Mesenchymal stem cell (in vitro differentiated cells and primary cell): Measurements from ENCODE around the gene PGLYRP2.

Source experiments
- DNase-seq: peaks from one replicate; pipeline ENCODE4 v3.0.0-alpha.2; 2013
- H2AFZ ChIP-seq: one replicate; pipeline ENCODE4 v1.6.1; 2013; ENCODE audit warnings: low read depth, mild to moderate bottlenecking, control low read depth, inconsistent platforms, low read length, moderate library complexity
- H2AK5ac ChIP-seq: 2 replicates; pipeline ENCODE4 v1.6.1; 2013; ENCODE audit warnings: low read length, moderate library complexity, mild to moderate bottlenecking, inconsistent platforms; ENCODE audit not compliant: severe bottlenecking
- H2BK120ac ChIP-seq: one replicate; pipeline ENCODE4 v1.6.1; 2013; ENCODE audit warnings: low read depth, mild to moderate bottlenecking, inconsistent platforms, low read length, moderate library complexity
- H2BK12ac ChIP-seq, 2 experiments: one replicate each; pipeline ENCODE4 v1.6.1; 2013; ENCODE audit warnings: inconsistent platforms in 2 of 2, low read length in 2 of 2, mild to moderate bottlenecking in 2 of 2, moderate library complexity in 2 of 2, control low read depth in 1 of 2
- H2BK15ac ChIP-seq: one replicate; pipeline ENCODE4 v1.6.1; 2013; ENCODE audit warnings: mild to moderate bottlenecking, low read depth, inconsistent platforms; ENCODE audit not compliant: poor library complexity, severe bottlenecking
- H2BK5ac ChIP-seq: 2 replicates; pipeline ENCODE4 v1.6.1; 2013; ENCODE audit warnings: low read depth, mild to moderate bottlenecking, low read length, control low read depth, inconsistent platforms; ENCODE audit not compliant: poor library complexity, severe bottlenecking
- H3K14ac ChIP-seq, 2 experiments: one replicate each; pipeline ENCODE4 v1.6.1; 2013; ENCODE audit warnings: inconsistent platforms in 2 of 2, low read length in 2 of 2, control low read depth in 1 of 2, mild to moderate bottlenecking in 1 of 2, moderate library complexity in 1 of 2
- H3K18ac ChIP-seq, 2 experiments: one replicate each; pipeline ENCODE4 v1.6.1; 2013; ENCODE audit warnings: inconsistent platforms in 2 of 2, low read length in 2 of 2, control low read depth in 1 of 2, low read depth in 1 of 2, mild to moderate bottlenecking in 1 of 2
- H3K23ac ChIP-seq, 2 experiments: one replicate each; pipeline ENCODE4 v1.6.1; 2013; ENCODE audit warnings: inconsistent platforms in 2 of 2, low read length in 2 of 2, mild to moderate bottlenecking in 2 of 2, moderate library complexity in 2 of 2, control low read depth in 1 of 2
- H3K27ac ChIP-seq: 2 replicates; pipeline ENCODE4 v1.5.1; 2013; ENCODE audit warnings: mild to moderate bottlenecking, moderate library complexity, low read length, control low read depth, inconsistent platforms; ENCODE audit not compliant: poor library complexity, severe bottlenecking
- H3K27me3 ChIP-seq, 2 experiments: 2 replicates each; pipeline versions ENCODE4 v1.6.1 to v1.7.0; 2013; ENCODE audit warnings: low read length in 2 of 2, mild to moderate bottlenecking in 2 of 2, moderate library complexity in 2 of 2, control low read depth in 1 of 2, inconsistent platforms in 1 of 2; ENCODE audit not compliant: control insufficient read depth in 1 of 2, insufficient read depth in 1 of 2
- H3K36me3 ChIP-seq, 2 experiments: 2 replicates each; pipeline versions ENCODE4 v1.6.1 to v1.7.0; 2013; ENCODE audit warnings: low read length in 2 of 2, control low read depth in 1 of 2, inconsistent platforms in 1 of 2, low read depth in 1 of 2, mild to moderate bottlenecking in 1 of 2; ENCODE audit not compliant: insufficient read depth in 2 of 2, control insufficient read depth in 1 of 2
- H3K4ac ChIP-seq, 2 experiments: one replicate each; pipeline ENCODE4 v1.6.1; 2013; ENCODE audit warnings: inconsistent platforms in 2 of 2, low read length in 2 of 2, mild to moderate bottlenecking in 2 of 2, moderate library complexity in 2 of 2, control low read depth in 1 of 2, low read depth in 1 of 2
- H3K4me1 ChIP-seq: 2 replicates; pipeline ENCODE4 v1.6.1; 2013; ENCODE audit warnings: low read depth, low read length, control low read depth; ENCODE audit not compliant: control insufficient read depth, insufficient read depth
- H3K4me2 ChIP-seq: 2 replicates; pipeline ENCODE4 v1.6.1; 2013; ENCODE audit warnings: low read length, mild to moderate bottlenecking, inconsistent platforms; ENCODE audit not compliant: poor library complexity, severe bottlenecking
- H3K4me3 ChIP-seq, 2 experiments: 2 replicates each; pipeline versions ENCODE4 v1.5.1 to v1.7.0; 2013; ENCODE audit warnings: low read length in 2 of 2, mild to moderate bottlenecking in 2 of 2, control low read depth in 1 of 2, low read depth in 1 of 2; ENCODE audit not compliant: insufficient read depth in 1 of 2
- H3K79me1 ChIP-seq: replicated peaks from 2 replicates; pipeline ENCODE4 v1.6.1; 2013; ENCODE audit warnings: mild to moderate bottlenecking, control low read depth, low read length, inconsistent platforms; ENCODE audit not compliant: poor library complexity, severe bottlenecking
- H3K9ac ChIP-seq: 2 replicates; pipeline ENCODE4 v1.7.0; 2013; ENCODE audit warnings: mild to moderate bottlenecking, low read length, moderate library complexity
- H3K9me3 ChIP-seq: 2 replicates; pipeline ENCODE4 v1.7.0; 2013; ENCODE audit warnings: mild to moderate bottlenecking, low read length; ENCODE audit not compliant: control insufficient read depth
- H4K8ac ChIP-seq: one replicate; pipeline ENCODE4 v1.6.1; 2013; ENCODE audit warnings: inconsistent platforms, mild to moderate bottlenecking, low read length, moderate library complexity
- H4K91ac ChIP-seq: one replicate; pipeline ENCODE4 v1.6.1; 2013; ENCODE audit warnings: mild to moderate bottlenecking, low read length, inconsistent platforms
- WGBS: methylation state at CpG from one replicate; pipeline ENCODE4 v1.1.7; 2013; ENCODE audit warnings: mixed read lengths; 5-methylcytosine and 5-hydroxymethylcytosine counted together

Gene PGLYRP2

DNA sequence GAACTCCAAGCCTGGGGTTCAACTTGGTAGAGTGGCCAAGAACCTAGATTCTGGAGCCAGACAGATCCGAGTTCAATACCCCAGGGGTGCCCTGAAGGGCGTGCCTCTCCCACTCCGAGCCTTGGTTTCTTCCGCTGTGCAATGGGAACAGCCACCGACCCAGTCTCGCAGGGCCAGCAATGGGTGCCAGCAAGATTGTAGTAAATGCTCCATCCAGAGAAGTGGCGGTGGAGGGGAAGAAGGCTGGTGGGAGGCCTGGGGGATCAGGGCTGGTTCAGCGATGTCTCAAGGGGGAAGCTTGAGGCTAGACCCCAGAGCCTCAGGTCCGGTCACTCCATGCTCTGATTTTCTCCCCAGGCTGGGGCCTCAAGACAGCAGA is 34.1 kb downstream of the PGLYRP2 start:
- no peak for DNase-seq
- no peak overlapping the region for H3K27ac ChIP-seq
- no peak overlapping the region for H3K23ac ChIP-seq
- no peak overlapping the region for H2BK15ac ChIP-seq
- no peak overlapping the region for H2AK5ac ChIP-seq
- peaks cover 2% of the 10 kb centered on the region for H3K79me1 ChIP-seq
- H3K4ac ChIP-seq = no peak overlapping the region
- H3K27me3 ChIP-seq = no peaks in the 10 kb centered on the region
- H3K4me1 ChIP-seq = peaks cover 9% of the 10 kb centered on the region
- H3K36me3 ChIP-seq = peaks cover 4 to 45% of the 10 kb centered on the region in 2 experiments
- H2BK12ac ChIP-seq = no peak overlapping the region
- WGBS = 90% methylated on average over 8 of the region's 9 CpGs
- no peak overlapping the region for H3K18ac ChIP-seq
- H4K91ac ChIP-seq = no peak overlapping the region
- no peak overlapping the region for H2BK120ac ChIP-seq
- H3K9me3 ChIP-seq = no peaks in the 10 kb centered on the region
- H3K14ac ChIP-seq = no peak overlapping the region
- H4K8ac ChIP-seq = no peak overlapping the region
- H2BK5ac ChIP-seq = no peak overlapping the region
- H3K4me3 ChIP-seq = no peak overlapping the region
- H3K4me2 ChIP-seq = no peak overlapping the region
- H3K9ac ChIP-seq = no peak overlapping the region
- no peak overlapping the region for H2AFZ ChIP-seq

DNA sequence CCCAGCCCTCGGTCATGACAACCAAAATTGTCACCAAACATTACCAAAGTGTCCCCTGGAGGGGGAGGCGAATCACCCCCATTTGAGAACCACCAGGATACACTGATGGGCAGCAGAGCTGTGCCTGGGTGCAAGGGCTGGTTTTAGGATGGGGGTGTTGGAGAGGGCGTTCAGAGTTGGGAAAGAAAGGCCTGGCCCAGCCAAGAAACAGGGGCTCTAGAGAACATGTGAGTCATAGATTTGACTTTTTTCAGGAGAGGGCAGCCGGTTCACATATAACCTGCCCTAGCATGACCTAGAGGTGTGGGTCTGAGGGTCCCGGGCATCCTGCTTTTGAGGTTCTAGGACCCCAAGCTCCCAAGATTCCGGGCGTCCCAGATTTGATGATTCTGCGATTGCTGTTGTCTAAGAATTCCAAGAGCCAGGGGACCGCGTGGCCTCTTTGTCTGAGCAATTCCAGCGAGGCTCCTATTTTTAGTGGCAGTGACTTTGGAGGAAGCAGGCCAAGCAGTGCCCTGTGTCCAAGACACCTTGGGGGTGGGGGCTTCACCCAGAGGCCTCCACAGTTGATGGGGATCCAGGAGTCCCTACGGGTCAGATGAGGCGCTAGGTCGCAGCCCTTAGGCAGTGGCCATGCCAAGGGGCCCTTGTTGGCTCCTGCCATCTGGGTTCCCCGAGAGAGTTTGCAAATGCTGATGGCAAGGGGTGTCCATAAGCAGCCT is 34.6 kb downstream of the PGLYRP2 start:
- peaks cover 6% of the 10 kb centered on the region for H3K4me1 ChIP-seq
- H4K8ac ChIP-seq = no peak overlapping the region
- H3K4ac ChIP-seq = no peak overlapping the region
- no peak overlapping the region for H2BK12ac ChIP-seq
- no peak overlapping the region for H2BK15ac ChIP-seq
- H2AFZ ChIP-seq = no peak overlapping the region
- no peak overlapping the region for H2AK5ac ChIP-seq
- no peaks in the 10 kb centered on the region for H3K9me3 ChIP-seq
- no peak overlapping the region for H3K14ac ChIP-seq
- 92% methylated on average over 14 of the region's 15 CpGs for WGBS
- no peaks in the 10 kb centered on the region for H3K27me3 ChIP-seq
- no peak overlapping the region for H3K9ac ChIP-seq
- H4K91ac ChIP-seq = no peak overlapping the region
- no peak overlapping the region for H3K4me2 ChIP-seq
- no peak for DNase-seq
- H2BK5ac ChIP-seq = no peak overlapping the region
- H2BK120ac ChIP-seq = no peak overlapping the region
- H3K36me3 ChIP-seq = peaks cover 4 to 51% of the 10 kb centered on the region in 2 experiments
- H3K18ac ChIP-seq = no peak overlapping the region
- H3K27ac ChIP-seq = no peak overlapping the region
- H3K79me1 ChIP-seq = peaks cover 2% of the 10 kb centered on the region
- no peak overlapping the region for H3K4me3 ChIP-seq
- no peak overlapping the region for H3K23ac ChIP-seq

DNA sequence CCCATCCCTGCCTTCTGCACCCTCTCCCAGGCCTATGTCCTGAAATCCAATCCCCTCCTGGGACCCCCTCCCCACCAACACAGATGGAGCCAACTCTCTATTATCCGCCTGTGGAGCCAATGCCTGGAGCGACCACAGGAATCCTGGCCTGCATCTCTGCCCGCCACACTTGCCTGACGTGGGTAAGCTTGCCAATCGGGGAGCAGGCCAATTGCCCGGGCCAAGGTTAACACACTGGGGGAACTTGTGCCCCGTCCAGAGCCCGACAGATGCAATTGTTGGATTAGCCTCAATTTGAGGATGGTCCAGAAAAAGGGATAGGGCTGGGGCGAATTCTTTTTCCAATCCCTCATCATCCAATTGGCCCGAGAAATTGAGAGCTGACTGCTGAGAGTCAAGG is 35.5 kb downstream of the PGLYRP2 start:
- WGBS = 90% methylated on average over 9 of the region's 10 CpGs
- Histone ChIP-seq H3K14ac (no peak overlapping the region), H3K4me2 (no peak overlapping the region), H3K23ac (no peak overlapping the region), H3K4ac (no peak overlapping the region), H3K79me1 (no peaks in the 10 kb centered on the region), H3K4me1 (peaks cover under 1% of the 10 kb centered on the region), H3K9ac (no peak overlapping the region), H3K27me3 (no peaks in the 10 kb centered on the region), H3K4me3 (no peak overlapping the region), H3K27ac (no peak overlapping the region), H2AK5ac (no peak overlapping the region), H2BK120ac (no peak overlapping the region), H2BK5ac (no peak overlapping the region), H2BK12ac (no peak overlapping the region), H4K8ac (no peak overlapping the region), H4K91ac (no peak overlapping the region), H3K36me3 (peaks cover 4 to 59% of the 10 kb centered on the region in 2 experiments), H2BK15ac (no peak overlapping the region), H3K18ac (no peak overlapping the region), H2AFZ (no peak overlapping the region), H3K9me3 (no peaks in the 10 kb centered on the region)
- no peak for DNase-seq

DNA sequence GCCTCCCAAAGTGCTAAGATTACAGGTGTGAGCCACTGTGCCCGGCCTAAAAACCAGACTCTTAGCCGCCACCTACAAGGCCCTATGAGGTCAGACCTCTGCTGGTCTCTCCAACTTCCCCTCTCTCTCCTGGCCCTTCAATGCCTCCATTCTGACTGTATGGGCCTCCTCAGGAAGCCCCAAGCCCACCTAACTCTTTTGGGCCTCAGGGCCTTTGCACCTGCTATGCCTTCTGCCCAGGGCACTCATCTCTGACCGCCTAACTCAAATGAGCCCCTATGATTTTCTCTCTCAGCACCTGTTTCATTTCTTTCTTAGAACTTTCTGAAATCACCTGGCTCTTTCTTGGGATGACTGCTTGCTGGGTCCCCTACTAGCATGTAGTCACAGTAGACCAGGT is 36.0 kb downstream of the PGLYRP2 start:
- H3K4me3 ChIP-seq = no peak overlapping the region
- H2BK15ac ChIP-seq = no peak overlapping the region
- H3K9me3 ChIP-seq = no peaks in the 10 kb centered on the region
- no peak overlapping the region for H2AFZ ChIP-seq
- H4K8ac ChIP-seq = no peak overlapping the region
- no peak overlapping the region for H4K91ac ChIP-seq
- no peak overlapping the region for H3K4ac ChIP-seq
- H3K23ac ChIP-seq = no peak overlapping the region
- H3K36me3 ChIP-seq = peaks cover 4 to 64% of the 10 kb centered on the region in 2 experiments
- no peak overlapping the region for H3K4me2 ChIP-seq
- no peak overlapping the region for H2AK5ac ChIP-seq
- H2BK120ac ChIP-seq = no peak overlapping the region
- no peak overlapping the region for H3K27ac ChIP-seq
- no peak overlapping the region for H3K18ac ChIP-seq
- H3K14ac ChIP-seq = no peak overlapping the region
- no peak overlapping the region for H3K9ac ChIP-seq
- no peaks in the 10 kb centered on the region for H3K27me3 ChIP-seq
- 88% methylated on average over 3 of the region's 3 CpGs for WGBS
- H2BK12ac ChIP-seq = no peak overlapping the region
- no peak overlapping the region for H2BK5ac ChIP-seq
- H3K4me1 ChIP-seq = no peaks in the 10 kb centered on the region
- no peak for DNase-seq
- H3K79me1 ChIP-seq = no peaks in the 10 kb centered on the region
